Right lobe of liver (tissue), 4 donors: ENCODE results near the gene ST8SIA6.

Experiments used
- CTCF ChIP-seq, 4 donors: fragments of 200-600 bp in 3 of 4; fragments of 450-650 bp in 1 of 4; IDR thresholded peaks; one replicate each; pipeline versions ENCODE4 v1.5.1 to v1.8.0; 2016 to 2022; ENCODE audit warnings: antibody characterized with exemption in 4 of 4, mild to moderate bottlenecking in 2 of 4
- POLR2A ChIP-seq: fragments of 450-650 bp; IDR thresholded peaks from one replicate; pipeline ENCODE4 v1.6.1; 2017; ENCODE audit warnings: antibody characterized with exemption, mild to moderate bottlenecking
- donor health status: DM: no; HTN: no; CAD: no.
- donor health status: DM: no; HTN: no; CAD: no.
- donor health status: DM: no; HTN: yes; CAD: no.

DNA sequence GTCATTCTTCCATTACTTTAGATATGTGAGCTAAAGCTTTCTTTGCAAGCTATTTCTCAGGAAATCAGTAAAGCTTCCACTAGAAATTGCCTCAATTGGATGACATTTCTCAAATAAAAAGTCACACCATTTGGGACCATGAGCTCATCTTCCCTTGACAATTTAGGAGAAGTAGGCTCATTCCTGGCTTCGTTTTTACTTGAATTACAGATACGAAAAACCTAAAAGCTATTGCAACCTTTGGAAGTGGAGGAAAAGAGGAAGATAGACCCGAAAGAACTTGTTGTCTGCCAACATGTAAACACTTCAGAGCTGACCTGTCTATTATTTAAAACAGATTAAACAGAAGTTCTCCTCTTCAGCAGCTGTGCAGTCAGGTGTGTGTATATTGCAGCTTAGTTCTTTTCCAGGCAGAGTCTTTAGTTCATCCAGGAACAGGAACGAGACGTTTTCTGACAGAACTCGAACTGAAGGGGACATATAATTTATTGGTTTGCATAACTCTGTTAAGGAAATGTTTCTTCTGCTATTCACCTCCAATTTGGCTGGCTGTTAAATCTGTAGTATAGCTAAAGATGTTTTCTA lies 43.1 kb upstream of the ST8SIA6 start:
- TF ChIP-seq CTCF (IDR thresholded peaks at IDR 0.05): no peak
- no peak for TF ChIP-seq POLR2A
